ENCODE measurements around the gene ARL8B. TPM values are rescaled to one million over a fixed set of nuclear protein-coding genes. Genes with fewer than 3 reads are reported as not detected.
A peak's percentile ranks its signal among the peaks of the same experiment; 100 is the strongest.

The ARL8B gene
- total and polyA plus RNA-seq, 10 of the 15 experiments (the other 5 are each of a cell fraction or from before 2014, with no cell fraction given): 22.0 to 80.6 (median 43.7) TPM

- TF ChIP-seq PRDM15 (CRISPR knock-in tag; IDR thresholded peaks at IDR 0.05) (no peak), ATF7 (IDR thresholded peaks at IDR 0.05; ENCODE audit: low read depth) (0 out of 2 replicates have a peak, but pooled peaks have one; percentile 26), YY1 (IDR thresholded peaks at IDR 0.05; ENCODE audit: low read depth, low read length) (no peak), EZH2 (IDR thresholded peaks at IDR 0.05; ENCODE audit: borderline replicate concordance, control insufficient read depth, low read depth, low read length) (no peak), FOXK2 (IDR thresholded peaks at IDR 0.05) (no peak), GATAD2B (conservative IDR thresholded peaks at IDR 0.05; ENCODE audit: low read depth) (no peak), POLR2AphosphoS5 (IDR thresholded peaks at IDR 0.05; ENCODE audit: low read length) (0 out of 2 replicates have a peak, but pooled peaks have one; percentile 38), POLR2AphosphoS2 (IDR thresholded peaks at IDR 0.05; ENCODE audit: low read depth, low read length) (0 out of 2 replicates have a peak, but pooled peaks have one; percentile 41), ZBTB40 (IDR thresholded peaks at IDR 0.05; ENCODE audit: borderline replicate concordance) (peak; percentile 26; the same call in 1 of the 2 replicates), JUNB (IDR thresholded peaks at IDR 0.05) (peak; percentile 51)
Measured at GRCh38 chr3:5194801-5195509, 72.9 kb downstream of the ARL8B start (continued).

All from GM12878 (cell line).